ENCODE results near the gene CHST1.

Gene CHST1

GRCh38 chr11:45684440-45684839, 19.0 kb upstream of the CHST1 start:
- no CpG with 5 or more reads among the region's 6 CpGs for WGBS (ENCODE audit: extremely low coverage, insufficient coverage, insufficient read length)
- Histone ChIP-seq H4K12ac (ENCODE audit: low read depth, low read length) (no peak overlapping the region), H4K91ac (ENCODE audit: low read depth, low read length) (no peak overlapping the region), H3K4ac (ENCODE audit: low read depth, low read length) (no peak overlapping the region), H3K27ac (ENCODE audit: low read depth, low read length) (no peak overlapping the region), H3K23ac (ENCODE audit: low read length) (no peak overlapping the region), H3K36me3 (ENCODE audit: control insufficient read depth in 1 of 2, insufficient read depth in 2 of 2, low read length in 2 of 2) (no peaks in the 10 kb centered on the region), H4K8ac (ENCODE audit: low read depth, low read length) (no peak overlapping the region), H3K9me3 (ENCODE audit: insufficient read depth, low read depth, low read length) (no peaks in the 10 kb centered on the region), H2AFZ (ENCODE audit: insufficient read depth, low read length, poor library complexity) (no peak overlapping the region), H3K27me3 (ENCODE audit: insufficient read depth, low read length) (no peaks in the 10 kb centered on the region), H3K18ac (ENCODE audit: low read length) (no peak overlapping the region), H2BK120ac (ENCODE audit: insufficient read depth, low read length, poor library complexity) (no peak overlapping the region), H3K4me3 (ENCODE audit: low read depth, low read length) (no peak overlapping the region), H2AK5ac (ENCODE audit: low read length) (no peak overlapping the region), H3K79me2 (ENCODE audit: control insufficient read depth, insufficient read depth, low read length, poor library complexity) (no peaks in the 10 kb centered on the region), H3K14ac (ENCODE audit: low read length) (no peak overlapping the region), H3K9ac (ENCODE audit: low read length) (no peak overlapping the region), H3K4me1 (ENCODE audit: control insufficient read depth in 1 of 2, insufficient read depth in 2 of 2, low read length in 2 of 2) (peaks cover 23 to 25% of the 10 kb centered on the region in 2 experiments), H3K4me2 (ENCODE audit: low read length) (no peak overlapping the region), H2BK5ac (ENCODE audit: low read depth, low read length, poor library complexity) (no peak overlapping the region), H3K79me1 (ENCODE audit: low read length) (peaks cover 9% of the 10 kb centered on the region), H2BK12ac (ENCODE audit: low read length) (no peak overlapping the region)
- no peak for DNase-seq

- H2AFZ ChIP-seq (ENCODE audit: insufficient read depth, low read length, poor library complexity), result no peak overlapping the region
- no peaks in the 10 kb centered on the region for H3K9me3 ChIP-seq (ENCODE audit: insufficient read depth, low read depth, low read length)
- no CpG with 5 or more reads among the region's 8 CpGs for WGBS (ENCODE audit: extremely low coverage, insufficient coverage, insufficient read length)
Measured at GRCh38 chr11:45683271-45684058, 18.0 kb upstream of the CHST1 start.

GRCh38 chr11:45679806-45680205, 14.4 kb upstream of the CHST1 start:
- Histone ChIP-seq H3K4me2 (ENCODE audit: low read length) (no peak overlapping the region), H3K79me1 (ENCODE audit: low read length) (no peaks in the 10 kb centered on the region), H3K9ac (ENCODE audit: low read length) (no peak overlapping the region), H3K36me3 (ENCODE audit: control insufficient read depth in 1 of 2, insufficient read depth in 2 of 2, low read length in 2 of 2) (no peaks in the 10 kb centered on the region), H3K79me2 (ENCODE audit: control insufficient read depth, insufficient read depth, low read length, poor library complexity) (no peaks in the 10 kb centered on the region), H2BK12ac (ENCODE audit: low read length) (no peak overlapping the region), H2BK5ac (ENCODE audit: low read depth, low read length, poor library complexity) (no peak overlapping the region), H2AFZ (ENCODE audit: insufficient read depth, low read length, poor library complexity) (no peak overlapping the region), H2AK5ac (ENCODE audit: low read length) (no peak overlapping the region), H3K4me3 (ENCODE audit: low read depth, low read length) (no peak overlapping the region), H3K27me3 (ENCODE audit: insufficient read depth, low read length) (no peaks in the 10 kb centered on the region), H3K14ac (ENCODE audit: low read length) (no peak overlapping the region), H3K23ac (ENCODE audit: low read length) (no peak overlapping the region), H4K8ac (ENCODE audit: low read depth, low read length) (no peak overlapping the region), H3K18ac (ENCODE audit: low read length) (no peak overlapping the region), H2BK120ac (ENCODE audit: insufficient read depth, low read length, poor library complexity) (no peak overlapping the region), H3K4me1 (ENCODE audit: control insufficient read depth in 1 of 2, insufficient read depth in 2 of 2, low read length in 2 of 2) (peaks cover 0 to 3% of the 10 kb centered on the region in 2 experiments), H3K4ac (ENCODE audit: low read depth, low read length) (no peak overlapping the region), H4K91ac (ENCODE audit: low read depth, low read length) (no peak overlapping the region), H4K12ac (ENCODE audit: low read depth, low read length) (no peak overlapping the region), H3K27ac (ENCODE audit: low read depth, low read length) (no peak overlapping the region), H3K9me3 (ENCODE audit: insufficient read depth, low read depth, low read length) (no peaks in the 10 kb centered on the region)
- DNase-seq, result no peak
- no CpG with 5 or more reads among the region's 7 CpGs for WGBS (ENCODE audit: extremely low coverage, insufficient coverage, insufficient read length)

More at GRCh38 chr11:45683271-45684058, 18.0 kb upstream of the CHST1 start:
- Histone ChIP-seq H3K23ac (ENCODE audit: low read length) (no peak overlapping the region), H2AK5ac (ENCODE audit: low read length) (no peak overlapping the region), H2BK5ac (ENCODE audit: low read depth, low read length, poor library complexity) (no peak overlapping the region), H3K4me2 (ENCODE audit: low read length) (no peak overlapping the region), H3K27me3 (ENCODE audit: insufficient read depth, low read length) (no peaks in the 10 kb centered on the region), H3K4ac (ENCODE audit: low read depth, low read length) (no peak overlapping the region), H3K27ac (ENCODE audit: low read depth, low read length) (no peak overlapping the region), H3K79me2 (ENCODE audit: control insufficient read depth, insufficient read depth, low read length, poor library complexity) (no peaks in the 10 kb centered on the region), H2BK120ac (ENCODE audit: insufficient read depth, low read length, poor library complexity) (no peak overlapping the region), H3K4me3 (ENCODE audit: low read depth, low read length) (no peak overlapping the region), H3K14ac (ENCODE audit: low read length) (no peak overlapping the region), H4K12ac (ENCODE audit: low read depth, low read length) (no peak overlapping the region), H3K79me1 (ENCODE audit: low read length) (peaks cover 7% of the 10 kb centered on the region), H2BK12ac (ENCODE audit: low read length) (no peak overlapping the region), H3K9ac (ENCODE audit: low read length) (no peak overlapping the region), H3K18ac (ENCODE audit: low read length) (no peak overlapping the region), H3K36me3 (ENCODE audit: control insufficient read depth in 1 of 2, insufficient read depth in 2 of 2, low read length in 2 of 2) (no peaks in the 10 kb centered on the region), H4K8ac (ENCODE audit: low read depth, low read length) (no peak overlapping the region), H4K91ac (ENCODE audit: low read depth, low read length) (no peak overlapping the region), H3K4me1 (ENCODE audit: control insufficient read depth in 1 of 2, insufficient read depth in 2 of 2, low read length in 2 of 2) (peaks cover 21 to 22% of the 10 kb centered on the region in 2 experiments)
- DNase-seq, result no peak

GRCh38 chr11:45678976-45679375, 13.6 kb upstream of the CHST1 start:
- Histone ChIP-seq H2AFZ (ENCODE audit: insufficient read depth, low read length, poor library complexity) (no peak overlapping the region), H4K8ac (ENCODE audit: low read depth, low read length) (no peak overlapping the region), H3K4me3 (ENCODE audit: low read depth, low read length) (no peak overlapping the region), H3K79me1 (ENCODE audit: low read length) (no peaks in the 10 kb centered on the region), H2BK5ac (ENCODE audit: low read depth, low read length, poor library complexity) (no peak overlapping the region), H3K4ac (ENCODE audit: low read depth, low read length) (no peak overlapping the region), H2AK5ac (ENCODE audit: low read length) (no peak overlapping the region), H3K27me3 (ENCODE audit: insufficient read depth, low read length) (no peaks in the 10 kb centered on the region), H3K18ac (ENCODE audit: low read length) (no peak overlapping the region), H3K36me3 (ENCODE audit: control insufficient read depth in 1 of 2, insufficient read depth in 2 of 2, low read length in 2 of 2) (no peaks in the 10 kb centered on the region), H2BK120ac (ENCODE audit: insufficient read depth, low read length, poor library complexity) (no peak overlapping the region), H2BK12ac (ENCODE audit: low read length) (no peak overlapping the region), H3K4me1 (ENCODE audit: control insufficient read depth in 1 of 2, insufficient read depth in 2 of 2, low read length in 2 of 2) (peaks cover 0 to 3% of the 10 kb centered on the region in 2 experiments), H3K9ac (ENCODE audit: low read length) (no peak overlapping the region), H3K9me3 (ENCODE audit: insufficient read depth, low read depth, low read length) (no peaks in the 10 kb centered on the region), H3K27ac (ENCODE audit: low read depth, low read length) (no peak overlapping the region), H3K79me2 (ENCODE audit: control insufficient read depth, insufficient read depth, low read length, poor library complexity) (no peaks in the 10 kb centered on the region), H4K12ac (ENCODE audit: low read depth, low read length) (no peak overlapping the region), H3K4me2 (ENCODE audit: low read length) (no peak overlapping the region), H4K91ac (ENCODE audit: low read depth, low read length) (no peak overlapping the region), H3K14ac (ENCODE audit: low read length) (no peak overlapping the region), H3K23ac (ENCODE audit: low read length) (no peak overlapping the region)
- DNase-seq, result no peak
- WGBS (ENCODE audit: extremely low coverage, insufficient coverage, insufficient read length), result no CpG with 5 or more reads among the region's 7 CpGs
